HG03520 (cell line): Measurements from ENCODE around the gene SRL.

Source experiments
- ATAC-seq: cut with Tn5 transposase; IDR thresholded peaks from one replicate; pipeline ENCODE4 v1.9.1; 2021; ENCODE audit warnings: mild to moderate bottlenecking, moderate library complexity; ENCODE audit not compliant: unreplicated experiment

Gene SRL

DNA sequence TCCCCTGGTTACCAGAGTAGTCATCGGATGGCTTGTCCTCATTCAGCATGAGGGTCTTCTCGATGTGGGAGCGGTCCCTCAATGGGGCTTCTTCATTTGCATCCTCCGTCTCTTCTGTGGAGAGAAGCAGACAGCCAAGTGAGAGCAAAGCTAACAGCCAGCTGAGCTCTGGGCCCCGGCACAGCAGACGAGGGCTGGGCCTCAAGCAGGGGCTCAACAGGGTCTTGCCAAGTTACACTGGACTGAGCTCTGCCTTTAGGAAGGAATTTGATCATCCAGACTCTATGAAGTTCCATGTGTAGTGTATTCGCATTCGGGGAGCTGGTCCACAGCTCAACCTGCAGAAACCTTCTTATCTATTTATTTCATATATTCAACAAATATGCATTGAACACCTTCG, 37.4 kb downstream of the SRL start:
- no peak for ATAC-seq

DNA sequence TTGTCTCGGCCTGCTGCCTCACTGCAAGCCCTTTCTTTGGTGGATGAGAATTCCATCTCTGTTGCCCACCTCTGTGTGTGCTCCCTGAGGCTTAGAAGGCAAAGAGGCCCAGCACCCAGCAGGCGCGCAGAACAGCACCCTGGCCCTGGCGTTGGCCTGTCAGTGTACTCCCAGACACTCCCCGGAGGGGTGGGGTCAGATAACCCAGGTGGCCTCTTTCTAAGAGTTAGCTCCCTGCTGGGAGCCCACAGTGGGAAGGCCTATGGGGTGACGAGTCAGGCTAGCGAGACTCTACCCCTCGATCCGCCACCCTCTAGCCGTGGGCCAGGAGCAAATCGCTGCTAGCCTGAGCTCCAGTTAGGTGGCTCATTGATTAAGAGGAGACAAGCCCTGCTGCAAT, 38.1 kb downstream of the SRL start:
- ATAC-seq: no peak

DNA sequence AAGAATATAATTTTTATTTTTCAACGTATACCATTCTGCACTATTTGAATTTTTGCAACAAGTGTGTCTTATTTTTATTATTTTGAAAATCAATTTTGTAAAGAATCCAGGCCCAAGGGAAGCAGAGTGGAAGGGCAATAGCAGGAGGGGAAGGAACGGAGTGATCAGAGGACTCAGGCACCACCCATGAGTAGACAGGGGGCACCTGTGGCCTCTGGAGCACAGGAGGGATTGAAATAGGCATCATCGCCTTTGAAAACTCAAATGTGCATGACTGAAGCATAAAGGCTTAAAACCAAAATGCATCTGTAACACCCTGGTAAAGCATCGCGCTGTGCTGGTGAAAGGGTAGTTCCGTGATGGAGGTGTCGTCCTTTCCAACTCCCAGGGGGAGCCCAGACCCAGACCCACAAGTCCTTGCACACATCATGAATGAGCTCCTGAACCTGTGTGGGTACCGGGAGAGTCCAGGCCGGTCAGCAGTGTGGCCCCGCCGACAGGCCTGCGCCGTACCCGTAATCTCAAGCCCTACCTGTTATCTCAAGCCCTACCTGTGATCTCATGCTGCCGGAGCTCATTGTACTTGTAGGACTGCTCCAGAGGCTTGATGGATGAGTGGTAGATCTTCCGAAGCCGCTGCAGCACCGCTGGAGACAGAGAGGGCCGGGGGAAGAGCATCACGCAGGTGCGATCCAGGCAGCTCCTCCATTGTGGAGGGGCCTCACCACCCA, 39.1 kb downstream of the SRL start:
- no peak for ATAC-seq

DNA sequence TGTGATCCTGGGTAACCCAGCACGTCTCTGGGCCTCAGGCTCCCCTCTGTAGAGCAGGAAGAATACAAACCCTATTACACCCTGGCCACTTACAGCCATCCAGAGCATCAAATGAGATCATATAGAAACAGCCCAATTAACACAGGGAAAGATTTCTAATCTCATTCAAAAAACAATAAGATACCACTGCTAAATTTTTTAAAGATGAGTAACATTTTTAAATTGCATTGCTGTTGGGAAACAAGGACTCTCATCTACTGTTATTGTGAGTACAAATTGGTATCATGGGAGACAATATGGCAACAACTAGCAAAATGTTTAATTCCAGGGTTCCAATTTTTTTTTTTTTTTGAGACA, 41.1 kb downstream of the SRL start:
- no peak for ATAC-seq

DNA sequence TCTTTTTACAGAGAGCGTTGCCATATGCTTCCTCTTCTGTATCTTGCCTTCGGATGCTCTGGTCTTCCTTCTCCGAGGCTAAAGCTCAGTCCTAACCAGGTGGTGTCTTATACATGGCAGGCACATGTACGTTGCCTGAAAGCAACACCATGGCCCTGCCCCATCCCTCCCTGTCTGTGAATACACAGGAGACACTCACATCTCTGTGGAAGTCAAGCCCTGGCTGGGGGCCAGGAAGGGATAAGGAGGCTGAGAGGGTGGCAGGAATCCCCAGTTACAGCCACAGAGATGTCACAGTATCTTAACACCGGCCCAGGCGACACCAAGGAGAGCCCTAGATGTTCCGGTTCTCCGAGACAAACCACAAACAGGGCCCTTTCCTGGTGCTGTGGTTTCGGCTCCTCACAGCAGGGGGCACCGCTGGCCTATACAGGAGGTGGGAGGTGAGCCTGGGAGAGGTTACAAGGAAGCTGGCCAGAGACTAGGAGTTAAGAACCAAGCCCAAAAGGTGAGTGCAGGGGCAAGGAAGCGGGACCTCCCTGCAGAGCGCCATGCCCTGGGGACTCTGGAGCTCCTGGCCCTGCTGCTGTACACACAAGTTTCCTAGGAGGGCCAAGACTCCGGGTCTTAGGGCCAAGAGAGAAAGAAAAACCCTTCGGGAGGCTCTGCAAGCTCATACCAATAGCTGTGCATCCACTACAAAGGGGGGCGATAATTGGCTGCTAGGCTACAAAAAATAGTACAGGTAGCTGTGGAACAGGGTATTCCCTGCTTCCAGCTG, 41.7 kb downstream of the SRL start:
- ATAC-seq: no peak

DNA sequence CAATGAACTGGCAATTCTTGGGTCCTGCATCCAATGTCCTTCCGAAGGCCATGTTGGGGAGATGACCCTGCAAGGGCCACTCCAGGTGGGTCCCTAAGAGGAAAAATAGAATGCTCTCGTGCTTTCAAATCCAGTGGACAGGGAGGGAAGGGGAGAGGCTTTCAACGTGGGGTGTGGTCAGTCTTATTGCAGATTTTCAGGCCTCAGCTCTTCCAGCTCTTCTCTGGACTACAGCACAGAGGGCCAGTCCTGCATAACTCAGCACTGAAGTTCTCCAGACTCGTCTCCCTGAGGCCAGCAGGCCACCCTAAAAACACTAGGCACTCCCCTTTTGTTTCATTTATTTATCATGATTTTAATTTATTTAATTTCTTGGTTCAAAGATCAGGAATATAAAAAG, 43.1 kb downstream of the SRL start:
- no peak for ATAC-seq

DNA sequence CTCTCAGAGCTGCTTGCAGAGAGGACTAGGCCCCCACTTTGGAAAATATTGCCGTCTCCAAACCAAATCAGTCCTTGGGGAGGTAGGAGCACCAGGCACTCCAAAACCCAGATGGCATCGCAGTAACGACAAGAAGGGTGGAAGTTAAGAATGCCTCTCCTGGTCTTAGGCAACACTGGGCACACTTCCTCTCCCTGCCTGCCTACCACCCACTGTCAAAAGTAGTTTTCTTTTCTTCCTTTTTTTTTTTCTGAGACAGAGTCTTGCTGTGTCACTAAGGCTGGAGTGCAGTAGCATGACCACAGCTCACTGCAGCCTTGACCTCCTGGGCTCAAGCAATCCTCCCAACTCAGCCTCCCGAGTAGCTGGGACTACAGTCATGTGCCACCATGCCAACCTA, 47.2 kb downstream of the SRL start:
- no peak for ATAC-seq

DNA sequence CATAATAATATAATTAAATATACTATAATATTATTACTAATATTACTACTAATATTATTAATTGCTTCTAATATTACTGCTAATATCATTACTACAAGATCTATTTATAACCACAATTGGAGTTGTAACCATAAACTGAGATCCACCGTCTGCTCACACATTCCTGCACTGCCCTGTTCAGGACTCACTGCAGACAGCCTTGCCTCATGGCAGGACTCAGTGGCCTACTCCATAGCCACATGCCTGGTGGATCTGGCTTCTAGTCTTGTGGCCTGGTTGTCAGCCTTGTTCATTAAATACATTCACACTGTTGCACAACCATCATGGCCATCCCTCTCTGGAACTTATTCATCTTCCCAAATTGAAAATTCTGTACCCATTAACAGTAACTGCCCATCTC, 48.0 kb downstream of the SRL start:
- no peak for ATAC-seq

DNA sequence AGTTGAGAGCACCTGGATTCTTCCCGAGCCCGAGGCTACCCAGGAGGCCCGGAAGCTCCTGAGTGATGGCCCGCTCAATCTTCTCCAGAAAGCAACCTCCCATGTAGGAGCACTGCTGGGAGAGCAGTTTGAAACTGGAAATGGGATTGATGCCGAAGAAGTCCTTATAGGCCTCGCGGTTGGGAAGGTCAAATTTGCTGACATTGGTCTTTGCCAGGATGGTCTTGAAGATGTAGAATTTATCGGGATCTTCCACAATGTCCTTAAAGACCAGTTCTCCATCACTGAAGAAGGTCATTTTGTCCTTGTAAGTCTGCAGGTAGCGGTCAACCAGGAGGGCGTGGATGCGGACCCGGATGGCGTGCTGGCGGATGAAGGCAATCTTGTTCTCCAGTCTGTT, 49.7 kb downstream of the SRL start:
- no peak for ATAC-seq

DNA sequence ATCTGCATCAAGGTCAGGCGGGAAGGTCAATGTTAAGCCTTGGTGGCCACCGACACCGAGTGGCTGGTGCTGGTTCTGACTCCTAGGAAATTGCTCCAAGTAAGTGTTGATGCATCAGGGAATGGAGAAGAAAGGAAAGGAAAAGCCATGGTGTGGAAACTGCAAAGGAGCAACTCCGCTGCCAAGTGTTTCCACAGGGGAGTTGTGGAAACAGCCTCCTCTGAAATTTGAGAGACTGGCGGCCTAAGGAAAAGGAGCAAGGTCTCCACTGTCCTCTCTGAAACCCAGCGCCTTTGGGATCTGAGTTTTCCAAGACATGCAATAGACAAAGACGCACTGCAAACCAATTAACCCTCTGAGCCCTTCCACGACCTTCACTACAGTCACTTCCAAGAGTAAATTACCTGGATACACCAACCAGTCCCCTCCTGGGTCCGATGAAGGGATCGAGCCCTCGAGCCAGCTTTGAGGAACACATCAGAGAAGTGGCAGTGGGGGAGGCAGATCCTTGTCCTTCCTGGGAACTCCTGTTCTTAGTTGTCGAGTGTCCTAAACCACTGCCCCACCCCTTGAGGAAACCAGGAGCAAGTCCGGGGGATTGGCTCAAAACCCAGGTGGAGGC, 51.1 kb downstream of the SRL start:
- no peak for ATAC-seq

DNA sequence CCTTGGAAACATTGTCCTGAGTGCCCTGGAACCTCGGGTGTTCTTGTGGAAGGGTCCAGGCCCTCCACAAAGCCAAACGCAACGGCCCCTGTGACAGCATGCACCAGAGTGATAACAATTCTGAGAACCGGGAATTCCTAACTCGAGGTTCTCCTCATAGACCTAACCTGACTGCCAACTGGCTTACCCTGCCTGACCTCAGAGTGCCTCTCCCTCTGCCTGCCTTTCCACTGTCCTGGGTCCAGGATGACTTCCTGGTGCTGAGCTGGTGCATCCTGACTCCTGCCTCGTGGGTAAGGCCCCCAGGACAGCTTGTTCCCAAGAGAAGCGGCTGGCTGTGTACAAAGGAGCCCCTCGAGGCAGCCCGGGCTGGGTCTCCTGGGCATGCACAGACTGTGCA, 51.8 kb downstream of the SRL start:
- no peak for ATAC-seq

DNA sequence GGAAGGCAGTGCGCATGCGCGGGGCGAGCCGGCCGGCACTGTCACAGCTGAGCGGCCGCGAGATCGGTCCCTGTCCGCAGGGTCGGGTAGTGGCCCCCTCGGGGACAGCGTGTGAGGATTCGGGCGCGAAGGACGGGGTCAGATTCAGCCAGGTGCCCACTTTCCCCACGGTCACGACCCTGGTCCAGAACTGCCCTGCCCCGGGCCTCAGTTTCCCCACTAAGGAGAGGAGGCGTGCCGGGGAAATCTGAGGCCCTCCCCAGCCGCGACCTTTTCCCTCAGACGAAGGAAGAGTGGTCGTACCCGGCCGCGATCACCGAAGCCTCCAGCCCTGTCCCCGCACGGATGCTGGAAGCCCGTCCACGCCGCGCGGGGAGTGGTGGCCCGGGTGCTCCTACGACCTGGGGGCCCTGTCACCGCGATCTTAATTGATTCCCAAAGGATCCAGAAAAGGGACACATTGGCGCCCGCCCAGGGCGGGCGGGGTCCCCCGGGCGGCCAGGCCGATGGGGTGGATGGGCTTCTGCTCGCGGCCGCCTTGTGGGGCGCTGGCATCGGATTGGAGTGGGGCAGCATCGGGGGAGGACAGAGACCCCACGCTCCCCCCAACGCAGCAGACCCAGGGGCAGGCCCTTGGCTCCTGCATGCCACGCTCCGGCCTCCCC, 57.7 kb downstream of the SRL start:
- ATAC-seq: no peak

DNA sequence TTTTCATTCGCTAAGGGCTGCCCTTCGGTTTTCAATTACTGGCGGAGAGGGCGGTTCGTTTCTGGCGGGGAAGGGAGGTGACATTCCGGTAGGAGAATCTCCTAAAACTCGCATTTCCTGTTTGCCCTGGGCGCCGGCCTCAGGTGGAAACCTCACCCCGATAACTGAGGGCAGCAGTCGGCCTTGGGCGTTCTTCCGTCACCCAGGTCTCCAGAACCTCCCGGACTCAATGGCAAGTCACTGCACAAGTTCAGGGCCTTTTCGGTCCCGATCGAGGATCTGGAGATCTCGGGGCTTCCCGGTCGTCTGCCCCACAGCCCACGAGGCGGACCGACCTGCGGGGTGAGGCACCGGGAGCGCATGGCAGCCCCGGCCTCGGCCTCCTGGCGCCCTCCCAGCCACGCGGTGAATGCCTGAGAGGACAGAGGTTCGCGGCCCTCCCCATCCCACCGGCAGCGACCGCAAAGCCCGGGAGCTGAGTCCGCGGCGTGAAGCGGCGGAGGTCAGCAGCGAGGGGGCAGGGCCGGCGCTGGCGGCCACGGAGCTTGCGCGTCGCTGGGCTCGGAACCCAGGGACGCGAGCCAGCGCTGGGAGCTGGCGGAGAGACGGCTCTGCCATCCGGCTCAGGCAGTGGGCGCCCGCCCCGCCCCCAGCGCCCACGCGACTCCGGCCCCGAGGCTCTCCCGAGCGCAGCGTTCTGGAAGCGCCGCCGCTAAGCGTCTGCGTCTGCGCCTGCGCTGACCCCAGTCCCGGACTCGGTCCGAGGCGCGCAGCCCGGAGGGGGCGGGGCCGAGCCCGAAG, 58.4 kb downstream of the SRL start:
- ATAC-seq: peak; percentile 75

DNA sequence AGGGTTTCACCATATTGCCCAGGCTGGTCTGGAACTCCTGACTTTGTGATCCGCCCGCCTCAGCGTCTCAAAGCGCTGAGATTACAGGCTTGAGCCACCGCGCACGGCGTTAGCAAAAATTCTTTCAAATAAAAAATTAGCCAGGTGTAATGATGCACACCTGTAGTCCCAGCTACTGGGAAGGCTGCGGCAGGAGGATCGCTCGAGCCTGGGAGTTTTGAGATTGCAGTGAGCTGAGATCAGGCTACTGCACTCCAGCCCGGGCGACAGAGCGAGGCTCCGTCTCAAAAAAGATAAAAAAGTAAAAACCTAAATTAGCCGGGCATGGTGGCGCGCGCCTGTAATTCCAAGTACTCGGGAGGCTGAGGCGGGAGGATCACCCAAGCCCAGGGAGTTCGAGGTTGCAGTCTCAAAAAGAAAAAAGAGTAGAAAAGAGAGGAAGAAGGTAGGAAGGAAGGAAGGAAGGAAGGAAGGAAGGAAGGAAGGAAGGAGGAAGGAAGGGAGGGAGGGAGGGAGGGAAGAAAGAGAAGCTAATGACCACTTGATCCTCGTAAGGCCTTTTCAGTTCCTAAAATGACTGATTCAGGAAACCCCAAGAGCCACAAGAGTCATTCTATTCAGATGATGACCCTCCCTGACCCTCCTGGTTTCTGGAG, 59.2 kb downstream of the SRL start:
- ATAC-seq: no peak

DNA sequence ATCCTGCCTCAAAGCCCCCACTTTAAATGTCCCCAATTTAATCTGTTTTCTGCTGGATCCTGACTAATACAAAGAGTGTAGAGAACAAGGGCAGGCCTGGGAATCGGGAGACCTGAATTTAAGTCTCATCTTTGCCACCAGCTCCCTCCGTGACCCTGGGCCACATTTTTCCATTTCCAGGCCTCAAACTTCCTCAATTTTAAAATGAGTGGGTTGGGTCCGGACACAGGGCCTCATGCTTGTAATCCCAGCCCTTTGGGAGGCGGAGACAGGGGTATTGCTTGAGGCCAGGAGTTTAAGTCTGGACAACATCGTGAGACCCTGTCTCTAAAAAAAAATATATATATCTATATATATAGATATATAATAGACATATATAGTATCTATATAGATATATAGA, 61.4 kb downstream of the SRL start:
- ATAC-seq: no peak

DNA sequence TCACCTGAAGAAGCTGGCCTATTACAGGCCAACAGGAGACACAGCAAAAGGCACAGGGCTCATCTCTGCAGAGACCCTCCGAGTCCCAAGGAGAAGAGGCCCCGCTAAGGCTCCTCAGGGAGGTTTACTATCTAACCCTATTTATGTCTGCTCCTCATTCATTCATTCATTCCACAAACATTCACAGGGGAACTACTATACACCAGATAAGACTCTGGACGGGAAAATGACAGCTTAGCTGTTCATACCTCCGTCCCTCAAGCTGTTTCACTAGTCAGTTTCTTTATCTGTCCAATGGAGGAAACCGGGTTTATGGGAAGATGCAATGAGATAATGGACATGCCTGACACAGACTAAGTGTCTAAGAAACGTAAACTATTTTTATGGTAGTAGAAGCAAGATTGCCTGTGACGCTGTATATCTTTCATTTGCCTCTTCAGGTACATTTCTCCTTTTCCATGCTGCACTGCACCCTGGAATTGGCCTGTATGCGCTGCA, 62.1 kb downstream of the SRL start:
- no peak for ATAC-seq

DNA sequence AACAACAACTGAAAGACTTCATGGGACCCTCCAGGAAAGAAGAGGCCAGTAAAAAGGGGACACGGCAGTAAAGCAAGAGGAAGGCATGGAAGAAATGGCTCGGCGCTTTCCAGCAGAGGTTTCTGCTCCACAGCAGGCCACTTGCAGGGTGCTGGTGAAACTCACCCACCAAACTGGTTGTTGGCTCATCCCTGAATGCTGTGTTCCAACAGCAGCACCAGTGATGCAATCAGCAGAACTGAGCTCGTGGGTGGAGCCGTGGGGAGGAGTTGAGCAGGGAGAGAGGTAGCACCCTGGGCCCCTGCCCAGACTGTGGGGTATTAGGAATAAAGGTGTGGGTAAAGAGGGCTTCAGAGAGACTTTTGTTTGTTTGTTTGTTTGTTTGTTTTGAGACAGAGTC, 62.9 kb downstream of the SRL start:
- ATAC-seq: no peak

DNA sequence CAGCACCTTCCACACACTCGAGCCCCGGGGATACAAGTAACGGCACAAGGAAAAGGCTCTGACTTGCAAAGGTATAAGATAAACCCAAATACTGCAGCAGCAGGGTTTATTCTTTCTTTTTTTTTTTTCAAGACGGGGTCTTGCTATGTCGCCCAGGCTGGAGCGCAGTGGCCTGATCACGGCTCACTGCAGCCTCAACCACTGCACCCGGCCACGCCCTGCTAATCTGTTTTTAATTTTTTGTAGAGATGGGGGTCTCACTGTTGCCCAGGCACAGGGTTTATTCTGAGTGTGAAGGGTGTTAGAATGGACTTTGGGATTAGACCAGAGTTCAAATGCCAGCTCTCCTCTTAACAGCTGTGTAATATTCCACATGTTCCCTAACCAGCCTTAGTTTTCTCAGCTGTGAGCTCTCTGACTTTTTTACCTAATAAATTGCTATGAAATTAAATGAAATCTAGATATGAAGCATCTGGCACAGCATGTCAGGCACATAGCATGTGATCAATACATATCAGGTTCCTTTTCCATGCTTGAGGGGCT, 63.3 kb downstream of the SRL start:
- ATAC-seq: no peak

DNA sequence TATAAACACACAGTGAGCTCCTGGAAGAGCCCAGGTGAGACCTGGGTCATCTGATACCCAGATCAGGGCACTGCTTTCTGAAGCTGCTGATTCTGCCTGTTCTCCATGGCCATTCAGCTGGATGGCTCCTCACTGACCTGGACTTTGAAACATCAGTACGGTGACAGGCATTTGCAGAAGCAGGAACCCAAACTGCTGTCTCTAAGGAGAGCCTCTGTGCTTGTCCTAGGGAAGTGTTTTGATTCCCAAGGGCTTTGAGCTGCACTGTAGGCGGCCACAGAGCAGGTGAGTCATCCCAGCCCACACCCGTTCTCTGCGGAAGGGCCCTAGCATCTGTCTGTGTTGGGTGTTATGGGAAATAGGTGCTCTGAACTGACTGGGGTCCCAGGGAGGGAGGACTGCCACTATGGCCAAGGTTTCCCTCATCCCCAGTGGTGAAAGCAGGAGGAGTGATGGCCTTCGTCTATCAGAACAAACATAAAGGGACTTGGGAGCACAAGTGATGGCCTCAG, 64.9 kb downstream of the SRL start:
- no peak for ATAC-seq

DNA sequence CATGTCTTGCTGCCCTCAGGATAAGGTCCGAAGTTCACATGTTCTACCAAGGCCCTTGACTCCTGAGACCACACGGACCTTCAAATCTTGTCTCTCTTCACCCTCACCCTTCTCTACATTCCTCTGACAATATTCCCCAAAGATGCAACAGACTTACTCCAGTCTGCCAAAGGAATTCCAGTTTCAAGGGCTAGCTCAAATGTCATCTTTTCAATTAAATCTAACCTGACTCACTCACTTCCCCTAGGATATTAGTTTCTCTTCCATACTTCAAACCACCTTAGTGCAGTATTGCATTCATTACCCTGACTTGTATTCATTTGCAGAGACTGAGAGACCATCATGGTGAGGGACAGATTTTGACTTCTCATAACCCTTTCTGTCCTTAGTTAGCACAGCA, 66.0 kb downstream of the SRL start:
- no peak for ATAC-seq
